Astrocyte of the cerebellum (primary cell): ENCODE measurements around the gene EIF2AK3.

ENCODE experiments used
- DNase-seq: peaks from one replicate; pipeline ENCODE4 v3.0.0-alpha.2; 2011; ENCODE audit warnings: low read depth
- H3K4me3 ChIP-seq: 2 replicates; pipeline ENCODE4 v1.5.1; 2011; ENCODE audit warnings: mild to moderate bottlenecking, low read depth, low read length, moderate library complexity
- in situ Hi-C: cut with HindIII; loops from 2 replicates; pipeline ENCODE4 v1.10.0; 2017; ENCODE audit warnings: low sequenced_read_pairs
- TF ChIP-seq, protein P1 (sequence below): IDR thresholded peaks from 2 replicates; pipeline ENCODE4 v1.5.1; 2012; ENCODE audit warnings: low read length, low read depth, moderate library complexity, mild to moderate bottlenecking; ENCODE audit errors: missing control alignments

Gene EIF2AK3

GRCh38 chr2:88545118-88545517, 82.1 kb downstream of the EIF2AK3 start:
- no peak for DNase-seq
- in situ Hi-C loops = no loop called here
- H3K4me3 ChIP-seq = no peak overlapping the region
- TF ChIP-seq, protein P1, sequence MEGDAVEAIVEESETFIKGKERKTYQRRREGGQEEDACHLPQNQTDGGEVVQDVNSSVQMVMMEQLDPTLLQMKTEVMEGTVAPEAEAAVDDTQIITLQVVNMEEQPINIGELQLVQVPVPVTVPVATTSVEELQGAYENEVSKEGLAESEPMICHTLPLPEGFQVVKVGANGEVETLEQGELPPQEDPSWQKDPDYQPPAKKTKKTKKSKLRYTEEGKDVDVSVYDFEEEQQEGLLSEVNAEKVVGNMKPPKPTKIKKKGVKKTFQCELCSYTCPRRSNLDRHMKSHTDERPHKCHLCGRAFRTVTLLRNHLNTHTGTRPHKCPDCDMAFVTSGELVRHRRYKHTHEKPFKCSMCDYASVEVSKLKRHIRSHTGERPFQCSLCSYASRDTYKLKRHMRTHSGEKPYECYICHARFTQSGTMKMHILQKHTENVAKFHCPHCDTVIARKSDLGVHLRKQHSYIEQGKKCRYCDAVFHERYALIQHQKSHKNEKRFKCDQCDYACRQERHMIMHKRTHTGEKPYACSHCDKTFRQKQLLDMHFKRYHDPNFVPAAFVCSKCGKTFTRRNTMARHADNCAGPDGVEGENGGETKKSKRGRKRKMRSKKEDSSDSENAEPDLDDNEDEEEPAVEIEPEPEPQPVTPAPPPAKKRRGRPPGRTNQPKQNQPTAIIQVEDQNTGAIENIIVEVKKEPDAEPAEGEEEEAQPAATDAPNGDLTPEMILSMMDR = no peak

- in situ Hi-C loops = no loop called here
- DNase-seq = no peak
- H3K4me3 ChIP-seq = no peak overlapping the region
- TF ChIP-seq, protein P1 = no peak
These were observed 83.7 kb downstream of the EIF2AK3 start for GRCh38 chr2:88543541-88544057.

DNA sequence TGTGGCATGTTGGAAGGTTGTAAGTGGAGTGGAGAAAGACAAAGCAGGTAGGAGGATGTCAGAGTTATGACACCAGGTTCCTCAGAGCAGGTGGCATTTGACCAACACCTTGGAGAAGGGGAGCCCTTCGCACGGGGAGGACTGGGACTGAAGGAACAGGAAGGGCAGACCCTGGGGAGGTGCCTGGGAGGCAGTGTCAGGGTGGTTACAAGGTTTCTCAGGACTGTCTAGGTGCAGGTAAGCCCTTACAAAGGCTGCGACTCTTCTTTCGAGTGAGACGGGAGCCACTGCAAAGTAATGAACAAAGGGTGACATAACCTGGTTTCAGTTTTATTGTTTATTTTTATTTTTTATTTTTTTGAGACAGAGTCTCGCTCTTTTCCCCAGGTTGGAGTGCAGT, 84.6 kb downstream of the EIF2AK3 start:
- DNase-seq = no peak
- no peak overlapping the region for H3K4me3 ChIP-seq
- in situ Hi-C loops = no loop called here
- TF ChIP-seq, protein P1 = no peak

- in situ Hi-C loops = no loop called here
- H3K4me3 ChIP-seq = no peak overlapping the region
- TF ChIP-seq, protein P1 = no peak
- DNase-seq = no peak
These were observed 86.9 kb downstream of the EIF2AK3 start for GRCh38 chr2:88540346-88540745.

- TF ChIP-seq, protein P1 = no peak
- H3K4me3 ChIP-seq = no peak overlapping the region
- DNase-seq = no peak
- in situ Hi-C loops = no loop called here
These were observed 88.8 kb downstream of the EIF2AK3 start for GRCh38 chr2:88538362-88538917.

DNA sequence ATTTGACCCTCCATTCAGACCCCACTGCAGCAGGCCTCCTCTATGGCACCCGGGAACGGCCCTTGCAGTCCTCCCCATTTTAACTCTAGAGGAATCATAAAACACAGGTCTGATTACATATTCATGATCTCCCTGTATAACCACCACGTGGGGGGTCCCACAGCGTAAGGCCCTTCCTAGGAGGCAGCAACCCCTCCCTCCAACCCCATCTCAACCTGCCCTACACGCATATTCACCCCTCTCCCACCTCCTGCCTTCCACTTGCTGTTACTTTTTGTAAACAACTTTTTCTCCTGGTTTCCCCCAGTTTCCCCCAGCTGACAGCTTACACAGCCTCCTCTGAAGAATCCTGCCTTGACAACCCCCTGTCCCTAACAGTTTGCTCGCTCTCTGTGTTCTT, 89.6 kb downstream of the EIF2AK3 start:
- TF ChIP-seq, protein P1 = no peak
- no peak for DNase-seq
- in situ Hi-C loops = no loop called here

More for the DNA sequence above, 89.6 kb downstream of the EIF2AK3 start:
- no peak overlapping the region for H3K4me3 ChIP-seq
